Astrocyte of the spinal cord (primary cell): ENCODE data around the gene PRDM16.

Experiments used
- DNase-seq: peaks from one replicate; pipeline ENCODE4 v3.0.0; 2011; ENCODE audit warnings: low read depth, low spot score
- H3K4me3 ChIP-seq: 2 replicates; pipeline ENCODE4 v1.5.1; 2011; ENCODE audit warnings: low read depth, mild to moderate bottlenecking, low read length, moderate library complexity
- in situ Hi-C: cut with HindIII; loops from 2 replicates; pipeline ENCODE4 v1.10.0; 2017; ENCODE audit warnings: low sequenced_read_pairs
- TF ChIP-seq, protein P1 (sequence below): IDR thresholded peaks from 2 replicates; pipeline ENCODE4 v1.5.1; 2012; ENCODE audit warnings: low read depth, mild to moderate bottlenecking, low read length, inconsistent platforms

The PRDM16 gene

DNA sequence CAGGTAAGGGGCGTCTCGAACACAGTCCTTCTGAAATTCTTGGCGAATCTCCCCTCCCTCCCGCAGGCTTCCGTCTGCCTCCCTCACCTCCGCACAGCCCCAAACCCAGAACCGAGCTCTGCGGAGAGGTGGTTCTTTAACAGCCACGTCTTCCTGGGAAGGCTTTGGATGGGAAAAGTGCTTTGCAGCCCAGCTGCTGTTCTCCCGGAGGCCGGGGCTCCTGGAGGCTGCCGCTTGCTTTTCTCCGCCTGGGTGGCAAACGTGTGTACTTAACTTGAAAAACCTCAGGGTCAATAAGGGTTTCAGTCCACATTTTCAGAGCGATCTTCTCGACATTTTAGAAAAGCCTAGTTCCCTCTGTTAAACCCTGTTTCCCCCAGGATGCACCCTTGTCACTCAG is 109.3 kb downstream of the PRDM16 start:
- H3K4me3 ChIP-seq = no peak overlapping the region
- TF ChIP-seq, protein P1, sequence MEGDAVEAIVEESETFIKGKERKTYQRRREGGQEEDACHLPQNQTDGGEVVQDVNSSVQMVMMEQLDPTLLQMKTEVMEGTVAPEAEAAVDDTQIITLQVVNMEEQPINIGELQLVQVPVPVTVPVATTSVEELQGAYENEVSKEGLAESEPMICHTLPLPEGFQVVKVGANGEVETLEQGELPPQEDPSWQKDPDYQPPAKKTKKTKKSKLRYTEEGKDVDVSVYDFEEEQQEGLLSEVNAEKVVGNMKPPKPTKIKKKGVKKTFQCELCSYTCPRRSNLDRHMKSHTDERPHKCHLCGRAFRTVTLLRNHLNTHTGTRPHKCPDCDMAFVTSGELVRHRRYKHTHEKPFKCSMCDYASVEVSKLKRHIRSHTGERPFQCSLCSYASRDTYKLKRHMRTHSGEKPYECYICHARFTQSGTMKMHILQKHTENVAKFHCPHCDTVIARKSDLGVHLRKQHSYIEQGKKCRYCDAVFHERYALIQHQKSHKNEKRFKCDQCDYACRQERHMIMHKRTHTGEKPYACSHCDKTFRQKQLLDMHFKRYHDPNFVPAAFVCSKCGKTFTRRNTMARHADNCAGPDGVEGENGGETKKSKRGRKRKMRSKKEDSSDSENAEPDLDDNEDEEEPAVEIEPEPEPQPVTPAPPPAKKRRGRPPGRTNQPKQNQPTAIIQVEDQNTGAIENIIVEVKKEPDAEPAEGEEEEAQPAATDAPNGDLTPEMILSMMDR = no peak
- DNase-seq = no peak
- in situ Hi-C loops = no loop called here

DNA sequence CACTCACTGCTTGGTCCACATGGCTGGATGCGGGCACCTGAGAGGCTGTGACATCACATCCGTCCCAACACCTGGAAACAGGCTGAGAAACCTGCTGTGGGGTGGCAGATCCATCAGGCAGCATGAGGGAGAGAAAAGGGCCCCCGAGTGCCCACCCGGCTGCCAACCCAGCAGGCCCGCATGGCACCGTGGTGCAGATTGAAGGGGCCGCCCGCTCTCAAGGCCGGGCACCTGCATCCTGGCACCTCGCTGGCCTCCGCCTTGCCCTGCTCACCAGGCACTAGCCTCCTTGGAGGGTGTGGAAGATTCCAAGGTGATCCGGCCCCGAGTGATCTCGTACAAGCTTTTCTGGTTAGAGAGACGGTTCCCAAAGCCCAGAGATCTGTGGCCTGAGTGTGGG is 110.5 kb downstream of the PRDM16 start:
- no peak for DNase-seq
- in situ Hi-C loops = no loop called here

DNA sequence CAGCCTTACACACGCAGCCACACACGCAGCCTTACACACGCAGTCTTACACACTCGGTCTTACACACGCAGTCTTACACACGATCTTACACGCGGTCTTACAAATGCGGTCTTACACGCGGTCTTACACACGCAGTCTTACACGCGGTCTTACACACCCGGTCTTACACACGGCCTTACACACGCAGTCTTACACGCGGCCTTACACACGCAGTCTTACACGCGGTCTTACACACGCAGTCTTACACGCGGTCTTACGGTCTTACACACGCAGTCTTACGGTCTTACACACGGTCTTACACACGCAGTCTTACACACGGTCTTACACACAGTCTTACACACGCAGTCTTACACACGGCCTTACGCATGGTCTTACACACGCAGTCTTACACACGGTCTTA is 111.9 kb downstream of the PRDM16 start:
- DNase-seq = no peak
- TF ChIP-seq, protein P1 = no peak
- in situ Hi-C loops = no loop called here
- no peak overlapping the region for H3K4me3 ChIP-seq

More for the DNA sequence above, 110.5 kb downstream of the PRDM16 start:
- TF ChIP-seq, protein P1 = no peak
- no peak overlapping the region for H3K4me3 ChIP-seq

DNA sequence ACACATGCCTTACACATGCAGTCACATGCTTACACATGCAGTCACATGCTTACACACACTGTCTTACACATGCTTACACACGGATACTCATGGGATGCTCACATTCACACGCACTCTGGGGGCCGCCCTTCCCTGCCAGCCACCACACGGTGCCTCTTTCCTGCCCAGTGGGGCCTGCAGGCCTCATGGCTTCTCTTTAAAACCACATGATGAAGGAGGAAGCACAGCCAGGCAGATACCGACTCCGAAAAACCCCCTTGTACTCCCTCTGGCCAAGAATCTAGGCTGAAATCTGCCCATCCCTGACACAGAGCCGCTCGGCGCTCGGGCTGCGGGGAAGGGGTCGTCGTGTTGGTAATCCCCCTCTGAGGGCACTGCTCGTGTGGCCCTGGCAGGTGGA is 113.0 kb downstream of the PRDM16 start:
- in situ Hi-C loops = no loop called here
- TF ChIP-seq, protein P1 = no peak
- H3K4me3 ChIP-seq = no peak overlapping the region
- no peak for DNase-seq

DNA sequence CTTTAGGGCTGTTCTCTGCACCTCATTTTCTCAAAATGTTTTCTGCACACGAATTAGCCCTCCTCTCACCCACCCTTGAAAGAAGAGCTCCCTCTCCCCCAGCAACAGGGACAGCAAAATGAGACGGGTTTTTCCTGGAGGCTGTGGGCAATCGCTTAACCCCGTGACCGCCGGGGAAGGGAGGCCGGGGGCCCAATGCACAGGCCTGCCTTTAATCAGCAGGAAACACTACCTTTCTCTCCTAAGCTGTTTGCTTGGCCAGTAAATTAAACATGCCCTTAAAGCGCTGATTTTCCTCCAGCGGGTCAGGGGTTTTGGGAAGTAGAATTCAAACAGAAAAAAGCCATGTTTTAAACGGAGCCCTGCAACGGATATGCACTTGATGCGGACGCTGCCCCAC is 114.4 kb downstream of the PRDM16 start:
- in situ Hi-C loops = no loop called here
- no peak for DNase-seq
- H3K4me3 ChIP-seq = no peak overlapping the region
- TF ChIP-seq, protein P1 = no peak

DNA sequence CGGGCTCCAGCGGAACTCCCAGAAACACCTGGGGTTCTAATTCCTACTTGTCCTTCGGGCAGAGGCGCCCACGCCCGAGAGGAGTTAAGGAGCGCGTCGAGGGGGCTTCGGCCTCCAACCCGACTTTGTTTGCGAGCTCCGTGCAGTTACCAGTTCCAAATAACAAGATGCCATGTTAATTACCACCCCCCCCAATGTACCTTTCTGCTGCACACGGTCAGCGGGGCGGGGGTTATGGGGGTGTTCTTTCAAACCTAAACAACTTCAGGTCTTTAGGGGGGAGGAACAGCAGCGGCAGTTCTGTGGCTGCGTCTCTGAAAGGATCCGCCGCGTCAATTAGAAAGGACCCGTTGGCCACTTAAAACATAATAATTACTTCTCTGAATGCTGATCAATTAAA is 114.8 kb downstream of the PRDM16 start:
- TF ChIP-seq, protein P1 = no peak
- H3K4me3 ChIP-seq = no peak overlapping the region
- in situ Hi-C loops = no loop called here
- DNase-seq = no peak

DNA sequence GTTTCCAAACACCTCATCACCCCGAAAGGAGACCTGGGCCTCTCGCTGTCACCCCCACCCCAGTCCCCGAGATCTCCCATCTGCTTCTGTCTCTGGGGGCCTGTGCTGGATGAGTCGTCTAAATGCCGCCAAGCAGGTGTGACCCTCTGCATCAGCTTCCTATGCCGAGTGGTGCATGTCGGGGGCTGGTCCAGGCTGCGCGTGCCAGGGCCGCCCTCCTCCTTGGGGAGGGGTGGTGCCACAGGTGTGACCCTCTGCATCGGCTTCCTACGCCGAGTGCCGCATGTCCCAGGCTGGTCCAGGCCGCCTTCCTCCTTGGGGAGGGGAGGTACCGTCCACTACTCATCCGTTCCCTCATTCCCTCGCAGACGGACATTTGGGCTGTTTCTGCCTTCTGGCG is 115.7 kb downstream of the PRDM16 start:
- no peak overlapping the region for H3K4me3 ChIP-seq
- in situ Hi-C loops = no loop called here
- DNase-seq = no peak
- TF ChIP-seq, protein P1 = no peak
